ENCODE measurements around the gene PCDH15. TPM values are rescaled to one million over a fixed set of nuclear protein-coding genes. Genes with fewer than 3 reads are reported as not detected.

Gene PCDH15
- total RNA-seq, 3 donors from 2014 or later (not counting 1 experiment from before 2014, with no cell fraction given), result not detected

DNA sequence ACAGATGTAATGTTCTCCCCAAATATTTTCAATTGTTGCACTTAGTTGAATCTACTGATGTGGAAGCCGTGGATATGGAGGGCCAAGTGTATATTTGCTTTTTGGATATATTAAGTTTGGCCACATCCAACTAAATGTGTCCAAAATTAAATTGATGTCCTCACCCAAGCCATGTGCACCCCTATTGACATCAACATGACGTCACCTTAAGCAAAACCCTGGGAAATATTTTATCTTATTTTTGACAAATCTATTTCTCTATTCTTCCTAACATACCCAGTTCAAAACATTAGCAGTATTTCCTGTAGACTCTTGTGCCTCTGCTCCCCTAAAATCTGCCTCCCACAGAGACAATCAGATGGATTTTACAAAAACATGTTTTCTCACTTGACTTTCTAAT lies 652.5 kb downstream of the PCDH15 start:
- Histone ChIP-seq H3K27me3 (ENCODE audit: control insufficient read depth, insufficient read depth, low read length) (no peaks in the 10 kb centered on the region), H3K9me3 (ENCODE audit: control insufficient read depth, insufficient read depth, low read length) (peaks cover 2% of the 10 kb centered on the region), H3K4me1 (ENCODE audit: control insufficient read depth, insufficient read depth, low read length) (no peaks in the 10 kb centered on the region), H3K27ac (ENCODE audit: low read length) (no peak overlapping the region), H3K4me3 (ENCODE audit: low read length) (no peak overlapping the region), H3K36me3 (ENCODE audit: control insufficient read depth, insufficient read depth, low read length) (no peaks in the 10 kb centered on the region)
- ATAC-seq (no peak), DNase-seq (no peak)
- intact Hi-C loops (cut with micrococcal nuclease), result no loop called here
- no peak overlapping the region for H3K27ac Mint-ChIP-seq
- 95% methylated on average over 1 of the region's 2 CpGs for WGBS (ENCODE audit: insufficient coverage)
- no peaks in the 10 kb centered on the region for H3K36me3 Mint-ChIP-seq
- H3K9me3 Mint-ChIP-seq, result peaks cover 9 to 20% of the 10 kb centered on the region in 2 donors
- H3K27me3 Mint-ChIP-seq (ENCODE audit: low read depth in 2 of 2), result no peaks in the 10 kb centered on the region
- no peak overlapping the region for H3K4me3 Mint-ChIP-seq
- TF ChIP-seq, protein P1, sequence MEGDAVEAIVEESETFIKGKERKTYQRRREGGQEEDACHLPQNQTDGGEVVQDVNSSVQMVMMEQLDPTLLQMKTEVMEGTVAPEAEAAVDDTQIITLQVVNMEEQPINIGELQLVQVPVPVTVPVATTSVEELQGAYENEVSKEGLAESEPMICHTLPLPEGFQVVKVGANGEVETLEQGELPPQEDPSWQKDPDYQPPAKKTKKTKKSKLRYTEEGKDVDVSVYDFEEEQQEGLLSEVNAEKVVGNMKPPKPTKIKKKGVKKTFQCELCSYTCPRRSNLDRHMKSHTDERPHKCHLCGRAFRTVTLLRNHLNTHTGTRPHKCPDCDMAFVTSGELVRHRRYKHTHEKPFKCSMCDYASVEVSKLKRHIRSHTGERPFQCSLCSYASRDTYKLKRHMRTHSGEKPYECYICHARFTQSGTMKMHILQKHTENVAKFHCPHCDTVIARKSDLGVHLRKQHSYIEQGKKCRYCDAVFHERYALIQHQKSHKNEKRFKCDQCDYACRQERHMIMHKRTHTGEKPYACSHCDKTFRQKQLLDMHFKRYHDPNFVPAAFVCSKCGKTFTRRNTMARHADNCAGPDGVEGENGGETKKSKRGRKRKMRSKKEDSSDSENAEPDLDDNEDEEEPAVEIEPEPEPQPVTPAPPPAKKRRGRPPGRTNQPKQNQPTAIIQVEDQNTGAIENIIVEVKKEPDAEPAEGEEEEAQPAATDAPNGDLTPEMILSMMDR (IDR thresholded peaks at IDR 0.05), result no peak
- no peaks in the 10 kb centered on the region for H3K4me1 Mint-ChIP-seq

DNA sequence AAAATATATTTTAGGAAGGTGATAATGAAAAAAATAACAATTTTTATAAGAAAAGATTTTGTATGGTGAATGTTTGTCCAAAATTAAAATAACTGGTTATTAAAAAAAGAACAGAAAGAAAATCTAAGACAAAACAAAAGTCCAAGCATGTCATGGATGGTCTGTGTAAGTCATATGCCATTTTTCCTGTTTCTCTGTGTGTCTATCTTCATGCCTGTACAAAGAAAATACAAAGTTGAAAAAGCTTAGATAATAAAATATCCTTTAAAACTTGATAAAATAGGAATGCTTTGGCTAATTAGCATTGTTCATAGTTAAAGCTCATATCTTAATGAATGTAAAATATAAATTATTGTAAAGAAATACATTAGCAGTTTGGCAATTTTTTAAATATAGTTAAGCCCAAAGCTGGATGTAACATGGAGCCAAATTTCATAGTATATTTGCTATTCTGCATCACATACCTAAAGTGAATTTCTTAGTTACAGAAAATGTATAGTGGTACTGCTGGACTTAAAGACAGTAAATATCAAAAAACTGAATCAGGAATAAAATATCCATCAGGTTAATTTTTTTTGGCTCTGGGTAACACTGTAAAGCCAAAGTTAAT lies 661.1 kb downstream of the PCDH15 start:
- peaks cover 13% of the 10 kb centered on the region for H3K9me3 ChIP-seq (ENCODE audit: control insufficient read depth, insufficient read depth, low read length)
- no peak for ATAC-seq
- TF ChIP-seq, protein P1 (IDR thresholded peaks at IDR 0.05), result no peak
- Mint-ChIP-seq H3K4me3 (no peak overlapping the region), H3K36me3 (peaks cover 5% of the 10 kb centered on the region), H3K27me3 (ENCODE audit: low read depth in 2 of 2) (no peaks in the 10 kb centered on the region), H3K4me1 (no peaks in the 10 kb centered on the region), H3K9me3 (peaks cover 7 to 17% of the 10 kb centered on the region in 2 donors), H3K27ac (no peak overlapping the region)
- H3K4me3 ChIP-seq (ENCODE audit: low read length), result no peak overlapping the region
- H3K27me3 ChIP-seq (ENCODE audit: control insufficient read depth, insufficient read depth, low read length), result no peaks in the 10 kb centered on the region
- no peak overlapping the region for H3K27ac ChIP-seq (ENCODE audit: low read length)
- intact Hi-C loops (cut with micrococcal nuclease), result no loop called here
- no peak for DNase-seq
- no peaks in the 10 kb centered on the region for H3K36me3 ChIP-seq (ENCODE audit: control insufficient read depth, insufficient read depth, low read length)
- H3K4me1 ChIP-seq (ENCODE audit: control insufficient read depth, insufficient read depth, low read length), result no peaks in the 10 kb centered on the region

DNA sequence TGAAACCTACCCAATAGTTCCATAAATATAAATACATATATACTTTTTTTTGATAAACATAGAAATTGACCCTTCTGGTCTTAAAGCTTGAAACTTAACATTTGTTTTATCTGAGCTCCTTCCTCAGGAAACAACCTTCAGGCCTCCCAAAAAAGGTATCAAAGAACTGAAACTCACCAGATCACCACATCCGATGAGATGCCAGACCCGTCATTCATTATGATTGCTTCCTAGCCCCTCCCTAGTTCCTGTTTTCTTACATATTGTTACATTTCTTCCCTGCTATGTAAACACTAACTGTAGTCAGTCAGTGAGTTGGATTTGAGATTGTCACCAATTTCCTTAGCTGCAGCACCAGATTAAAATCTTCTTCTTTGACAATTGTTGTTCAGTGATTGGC lies 663.6 kb downstream of the PCDH15 start:
- H3K4me1 Mint-ChIP-seq, result no peaks in the 10 kb centered on the region
- intact Hi-C loops (cut with micrococcal nuclease), result no loop called here
- Histone ChIP-seq H3K27me3 (ENCODE audit: control insufficient read depth, insufficient read depth, low read length) (no peaks in the 10 kb centered on the region), H3K4me3 (ENCODE audit: low read length) (no peak overlapping the region), H3K9me3 (ENCODE audit: control insufficient read depth, insufficient read depth, low read length) (peaks cover 11% of the 10 kb centered on the region), H3K27ac (ENCODE audit: low read length) (no peak overlapping the region), H3K4me1 (ENCODE audit: control insufficient read depth, insufficient read depth, low read length) (no peaks in the 10 kb centered on the region), H3K36me3 (ENCODE audit: control insufficient read depth, insufficient read depth, low read length) (no peaks in the 10 kb centered on the region)
- H3K27ac Mint-ChIP-seq, result no peak overlapping the region
- peaks cover 14% of the 10 kb centered on the region in 2 donors for H3K9me3 Mint-ChIP-seq
- ATAC-seq (no peak), DNase-seq (no peak)
- TF ChIP-seq, protein P1 (IDR thresholded peaks at IDR 0.05), result no peak
- H3K36me3 Mint-ChIP-seq, result peaks cover 5% of the 10 kb centered on the region
- WGBS (ENCODE audit: insufficient coverage), result 95% methylated on average over 2 of the region's 2 CpGs
- no peak overlapping the region for H3K4me3 Mint-ChIP-seq
- no peaks in the 10 kb centered on the region for H3K27me3 Mint-ChIP-seq (ENCODE audit: low read depth in 2 of 2)

DNA sequence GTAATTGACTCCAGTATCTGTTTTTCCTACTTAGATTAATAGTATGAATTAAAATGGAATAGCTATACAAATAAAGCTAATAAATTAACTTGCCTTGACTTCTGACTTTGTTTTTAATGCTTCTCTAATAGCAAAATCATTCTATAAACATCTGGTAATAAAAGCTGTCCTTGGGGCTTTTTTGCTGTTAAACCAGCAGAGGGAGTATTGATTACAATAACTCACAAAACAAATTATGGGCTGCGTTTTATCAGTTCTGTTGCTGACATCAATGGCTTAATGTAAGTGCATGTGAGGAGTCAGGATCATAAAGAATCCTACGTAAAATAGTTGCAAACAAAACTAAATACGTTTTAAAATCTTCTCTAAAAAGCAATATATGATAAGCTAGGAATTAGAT lies 667.8 kb downstream of the PCDH15 start:
- Histone ChIP-seq H3K9me3 (ENCODE audit: control insufficient read depth, insufficient read depth, low read length) (peaks cover 2% of the 10 kb centered on the region), H3K27ac (ENCODE audit: low read length) (no peak overlapping the region), H3K4me1 (ENCODE audit: control insufficient read depth, insufficient read depth, low read length) (no peaks in the 10 kb centered on the region), H3K36me3 (ENCODE audit: control insufficient read depth, insufficient read depth, low read length) (no peaks in the 10 kb centered on the region), H3K27me3 (ENCODE audit: control insufficient read depth, insufficient read depth, low read length) (no peaks in the 10 kb centered on the region), H3K4me3 (ENCODE audit: low read length) (no peak overlapping the region)
- WGBS (ENCODE audit: insufficient coverage), result no CpG with 5 or more reads among the region's 3 CpGs
- intact Hi-C loops (cut with micrococcal nuclease), result no loop called here
- Mint-ChIP-seq H3K4me1 (no peaks in the 10 kb centered on the region), H3K9me3 (peaks cover 11 to 15% of the 10 kb centered on the region in 2 donors), H3K36me3 (peaks cover 7% of the 10 kb centered on the region), H3K27ac (no peak overlapping the region), H3K4me3 (no peak overlapping the region), H3K27me3 (ENCODE audit: low read depth in 2 of 2) (no peaks in the 10 kb centered on the region)
- TF ChIP-seq, protein P1 (IDR thresholded peaks at IDR 0.05), result no peak
- ATAC-seq, result no peak
- DNase-seq, result no peak

Data from natural killer cell (primary cell).